Right renal cortex interstitium (tissue), 3 donors: ENCODE data around the gene ZCCHC7. TPM values are rescaled to one million over a fixed set of nuclear protein-coding genes. Genes with fewer than 3 reads are reported as not detected.
"Not testable (repeated sequence)": the region's sequence is repeated elsewhere in the genome, so short reads cannot be mapped to it uniquely, and the experiment has no call there.

Experiments
- DNase-seq, 3 donors: peaks; one replicate each; pipeline ENCODE4 v3.0.0-alpha.2; 2013; ENCODE audit warnings: low read depth in 3 of 3, low spot score in 2 of 3
- polyA plus RNA-seq, 3 donors: library from polyadenylated mRNA; unstranded; fragments of 120-200 nt; gene quantifications; one replicate each; pipeline ENCODE4 v1.2.1, GENCODE V29; 2013; ENCODE audit not compliant: insufficient read length in 3 of 3

ZCCHC7 gene
- polyA plus RNA-seq, 3 donors, result 23.2 to 27.6 (median 27.2) TPM

DNA sequence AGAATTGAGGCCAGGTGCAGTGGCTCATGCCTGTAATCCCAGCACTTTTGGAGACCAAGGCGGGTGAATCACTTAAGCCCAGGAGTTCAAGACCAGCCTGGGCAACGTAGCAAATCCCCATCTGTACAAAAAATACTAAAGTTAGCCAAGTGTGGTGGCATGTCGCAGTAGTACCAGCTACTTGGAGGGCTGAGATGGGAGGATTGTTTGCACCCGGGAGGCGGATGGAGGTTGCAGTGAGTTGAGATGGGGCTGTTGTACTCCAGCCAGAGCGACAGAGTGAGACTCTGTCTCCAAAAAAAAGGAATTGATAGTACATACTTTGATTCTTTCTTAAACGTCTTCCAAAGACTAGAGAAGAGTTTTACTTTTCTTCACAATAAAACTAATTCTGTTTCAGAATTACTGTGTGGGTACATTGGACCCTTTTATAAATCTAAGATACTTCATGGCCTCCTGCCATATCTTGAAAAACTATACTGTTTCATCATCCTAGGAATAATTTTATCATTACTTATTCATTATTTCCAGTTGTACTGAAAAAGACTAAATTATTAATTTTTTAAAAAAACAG, 170.1 kb downstream of the ZCCHC7 start:
- no peak for DNase-seq

DNA sequence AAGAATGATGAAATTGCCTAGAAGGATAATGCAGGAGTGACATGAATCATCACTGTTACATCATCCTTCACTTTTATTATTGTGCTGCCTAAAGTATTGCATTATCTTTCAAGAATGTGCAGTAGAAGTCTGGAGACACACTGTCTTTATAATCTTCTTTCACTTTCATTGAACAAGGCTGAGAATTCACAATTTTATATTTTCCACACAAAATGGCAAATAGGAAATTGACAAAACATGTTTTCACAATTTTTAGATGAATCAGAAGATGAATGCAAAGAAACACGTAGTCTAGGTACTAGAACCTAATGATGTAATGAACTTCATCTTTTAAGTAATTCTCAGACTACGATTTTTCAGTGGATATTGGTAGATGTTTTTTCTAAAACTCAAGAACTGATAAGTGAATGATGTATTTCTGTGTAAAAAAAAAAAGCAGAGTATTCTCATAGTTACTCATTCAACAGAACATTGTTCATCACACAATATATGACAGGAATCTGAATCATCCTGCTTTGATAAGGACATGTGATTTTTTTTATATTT, 170.6 kb downstream of the ZCCHC7 start:
- no peak for DNase-seq

DNA sequence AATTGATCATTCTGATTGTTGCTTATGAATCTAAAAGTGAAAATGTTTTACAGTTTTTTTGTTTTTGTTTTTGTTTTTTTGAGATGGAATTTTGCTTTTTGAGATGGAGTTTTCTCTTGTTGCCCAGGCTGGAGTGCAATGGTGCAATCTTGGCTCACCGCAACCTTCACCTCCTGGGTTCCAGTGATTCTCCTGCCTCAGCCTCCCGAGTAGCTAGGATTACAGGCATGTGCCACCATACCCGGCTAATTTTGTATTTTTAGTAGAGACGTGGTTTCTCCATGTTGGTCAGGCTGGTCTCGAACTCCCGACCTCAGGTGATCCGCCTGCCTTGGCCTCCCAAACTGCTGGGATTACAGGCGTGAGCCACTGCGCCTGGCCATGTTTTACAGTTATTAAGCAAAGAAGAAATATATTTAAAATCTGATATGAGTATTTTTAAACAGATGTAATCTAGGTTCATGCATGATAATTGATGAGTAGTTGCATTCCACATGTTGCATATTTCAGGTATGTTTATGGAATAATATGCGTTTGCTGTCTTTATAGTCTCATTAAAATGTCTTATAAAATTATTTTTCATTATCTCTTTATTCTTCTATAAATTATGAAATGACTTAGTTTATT, 171.4 kb downstream of the ZCCHC7 start:
- not testable (repeated sequence) for DNase-seq

DNA sequence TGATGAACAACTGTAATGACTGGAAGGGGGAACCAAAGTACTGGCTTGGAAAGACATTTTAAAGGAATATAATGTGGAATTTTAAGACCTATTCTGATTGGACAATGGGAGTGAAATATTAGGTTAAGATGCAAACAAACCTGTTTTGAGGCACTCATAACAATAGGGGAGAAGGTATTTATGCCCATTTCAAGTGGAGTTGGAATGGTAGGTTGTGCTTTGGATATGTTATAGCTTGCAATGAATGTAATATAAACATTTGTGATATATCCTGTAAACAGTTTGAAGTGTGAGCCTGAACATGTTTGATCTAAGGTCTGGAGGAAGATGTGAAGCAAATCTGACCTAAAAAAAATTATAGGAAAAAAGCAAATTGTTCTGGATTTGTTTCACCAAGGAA, 172.5 kb downstream of the ZCCHC7 start:
- DNase-seq, result no peak

DNA sequence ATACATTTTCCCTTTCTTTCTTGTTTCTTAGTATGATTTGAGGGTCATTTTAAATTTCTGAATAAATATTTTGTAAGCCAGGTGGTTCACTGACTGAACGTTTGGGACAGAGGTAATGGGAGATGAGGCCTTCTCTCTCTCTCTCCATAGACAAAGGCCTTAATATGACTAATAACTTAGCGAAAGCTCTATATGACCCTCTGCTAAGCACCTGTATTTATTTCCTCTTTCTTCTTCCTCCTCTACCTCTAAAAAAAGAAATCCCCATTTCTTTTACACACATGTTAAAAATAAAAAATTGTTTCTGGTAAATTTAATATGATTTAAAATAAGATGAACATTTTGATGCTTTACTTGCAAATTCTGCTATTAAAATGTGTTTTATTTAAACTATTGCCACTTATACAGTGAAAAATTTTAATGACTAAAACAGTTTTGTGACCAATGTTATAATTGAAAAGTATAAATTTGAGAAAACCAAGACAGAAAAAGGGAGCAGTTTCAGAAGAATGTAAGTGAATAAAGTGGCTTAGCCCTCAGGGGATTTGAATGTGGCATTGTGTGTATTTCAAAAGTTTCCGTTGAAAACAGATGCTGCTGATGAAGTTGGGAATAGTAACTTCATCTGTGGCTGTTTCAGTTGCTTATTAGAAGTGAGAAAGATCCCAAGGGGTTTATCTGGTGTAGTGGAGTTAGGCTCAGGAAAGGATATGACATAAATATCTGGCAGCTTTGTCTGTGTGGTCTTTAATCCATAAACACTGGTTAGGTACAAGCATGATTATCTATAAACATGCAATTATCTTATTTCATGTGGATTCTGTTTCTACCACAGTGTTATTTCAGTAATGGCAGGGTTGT, 173.5 kb downstream of the ZCCHC7 start:
- no peak for DNase-seq

DNA sequence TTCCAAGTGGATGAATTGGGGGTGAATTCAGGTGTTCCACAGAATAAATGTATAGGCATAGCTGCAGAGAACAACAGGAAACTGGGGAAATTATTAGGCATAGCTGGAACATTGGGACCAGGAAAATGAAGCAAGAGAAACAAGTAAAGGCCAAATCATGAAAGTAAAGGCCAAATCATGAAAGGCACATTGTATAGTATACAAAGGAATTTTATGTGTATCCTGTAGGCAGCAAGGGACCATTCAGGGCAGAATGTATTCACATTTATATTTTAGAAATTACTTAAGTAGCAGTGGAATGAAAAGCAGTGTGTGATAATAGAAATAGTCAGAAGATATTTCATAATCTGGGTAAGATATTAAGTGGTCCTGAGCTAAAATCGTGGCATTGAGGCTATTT, 174.8 kb downstream of the ZCCHC7 start:
- no peak for DNase-seq

DNA sequence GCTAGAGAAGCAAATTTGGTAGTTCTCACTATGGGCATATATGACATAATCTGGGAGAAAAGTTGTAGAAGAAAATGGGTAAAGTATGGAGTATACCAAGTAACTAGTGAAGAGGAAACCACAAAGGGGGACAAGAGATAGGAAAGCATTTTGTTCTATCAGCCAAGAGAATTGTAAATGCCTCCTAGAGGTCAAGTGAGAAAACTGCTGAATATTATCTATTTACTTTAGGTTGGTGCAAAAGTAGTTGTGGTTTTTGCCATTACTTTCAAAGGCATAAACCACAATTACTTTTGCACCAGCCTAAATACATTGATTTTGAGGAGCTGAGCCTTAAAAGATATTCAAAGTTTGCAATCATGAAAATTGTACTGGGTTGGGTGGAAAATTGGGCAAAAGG, 175.4 kb downstream of the ZCCHC7 start:
- DNase-seq, result no peak

DNA sequence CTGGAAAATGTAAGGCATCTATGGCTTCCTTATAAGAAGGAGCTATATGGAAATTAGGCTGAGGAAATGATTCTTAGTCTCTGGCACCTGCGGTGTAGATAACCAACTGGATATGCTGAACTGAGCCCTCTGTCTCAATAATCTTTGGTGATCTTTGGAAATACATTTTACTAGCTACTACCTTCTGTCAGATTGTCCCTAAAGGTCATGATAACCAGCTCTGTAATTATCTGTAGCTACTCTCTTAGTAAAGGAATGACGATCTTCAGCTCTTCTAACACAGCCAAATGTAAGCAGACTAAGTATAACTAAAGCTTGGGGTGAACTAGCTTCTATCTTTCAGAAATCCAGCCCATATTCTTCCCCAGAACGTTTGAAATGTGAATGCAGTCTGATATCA, 177.2 kb downstream of the ZCCHC7 start:
- DNase-seq, result no peak

DNA sequence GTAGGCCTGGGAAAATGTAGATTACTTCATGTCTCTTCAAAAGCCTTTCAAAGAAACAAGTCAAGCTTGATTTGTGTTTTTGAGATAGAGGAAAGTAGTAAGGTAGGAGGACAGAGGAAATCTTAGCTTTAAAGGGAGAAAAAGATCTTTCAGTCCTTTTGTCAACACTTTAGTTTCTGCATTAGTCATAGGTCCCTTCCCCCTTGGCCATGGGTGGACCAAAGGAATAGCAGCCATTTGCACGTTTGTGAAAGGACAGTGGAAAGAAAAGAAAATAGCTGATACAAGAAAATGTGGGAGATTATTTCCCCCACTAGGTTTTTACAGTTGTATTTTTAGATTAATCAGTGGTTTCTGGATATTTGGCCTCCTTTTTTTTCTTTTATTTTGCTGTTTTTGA, 180.2 kb downstream of the ZCCHC7 start:
- no peak for DNase-seq

DNA sequence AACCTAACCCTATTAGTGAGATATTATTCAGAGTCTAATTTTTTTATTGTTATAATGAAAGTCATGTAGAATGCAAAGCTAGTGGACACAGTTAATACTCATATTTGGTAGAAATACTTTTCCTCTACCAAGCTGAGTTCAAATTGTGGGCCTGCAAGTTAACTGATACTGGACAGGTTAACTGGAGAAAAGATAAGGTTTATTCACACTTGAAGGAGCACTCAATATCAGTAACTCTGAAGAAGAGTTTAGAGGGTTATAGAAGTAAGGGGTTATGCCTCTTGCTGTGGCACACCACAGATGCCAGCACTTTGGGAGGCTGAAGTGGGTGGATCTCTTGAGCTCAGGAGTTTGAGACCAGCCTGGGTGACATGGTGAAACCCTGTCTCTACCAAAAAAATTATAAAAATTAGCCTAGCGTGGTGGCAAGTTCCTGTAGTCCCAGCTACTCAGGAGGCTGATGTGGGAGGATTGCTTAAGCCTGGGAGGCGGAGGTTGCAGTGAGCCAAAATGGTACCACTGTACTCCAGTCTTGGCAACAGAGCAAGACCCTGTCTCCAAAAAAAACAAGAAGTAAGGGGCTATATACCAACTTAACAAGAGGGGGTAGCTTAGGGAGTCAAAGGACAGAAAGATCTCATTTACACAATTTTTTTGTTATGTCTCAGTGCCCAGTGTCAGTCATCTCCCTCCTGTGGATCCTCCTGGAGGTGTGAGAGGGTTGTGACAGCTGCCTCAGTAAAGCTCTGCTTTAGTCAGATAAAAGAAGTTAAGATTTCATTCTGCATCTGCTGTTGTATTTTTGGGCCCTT, 180.9 kb downstream of the ZCCHC7 start:
- no peak for DNase-seq

DNA sequence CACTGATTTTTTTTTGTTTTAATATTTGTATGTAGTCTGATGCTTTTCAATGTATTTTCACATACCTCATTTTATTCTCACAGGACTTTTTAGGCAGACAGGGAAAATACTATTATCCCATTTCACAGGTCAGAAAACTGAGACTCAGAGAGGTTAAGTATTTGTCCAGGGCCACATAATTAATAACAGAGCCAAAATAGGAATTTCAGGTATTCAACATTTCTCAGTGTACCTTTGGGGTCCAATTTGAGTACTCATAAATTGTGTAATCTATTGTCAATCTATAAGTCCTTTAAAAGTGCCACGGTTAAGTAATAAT, 181.4 kb downstream of the ZCCHC7 start:
- DNase-seq, result no peak

DNA sequence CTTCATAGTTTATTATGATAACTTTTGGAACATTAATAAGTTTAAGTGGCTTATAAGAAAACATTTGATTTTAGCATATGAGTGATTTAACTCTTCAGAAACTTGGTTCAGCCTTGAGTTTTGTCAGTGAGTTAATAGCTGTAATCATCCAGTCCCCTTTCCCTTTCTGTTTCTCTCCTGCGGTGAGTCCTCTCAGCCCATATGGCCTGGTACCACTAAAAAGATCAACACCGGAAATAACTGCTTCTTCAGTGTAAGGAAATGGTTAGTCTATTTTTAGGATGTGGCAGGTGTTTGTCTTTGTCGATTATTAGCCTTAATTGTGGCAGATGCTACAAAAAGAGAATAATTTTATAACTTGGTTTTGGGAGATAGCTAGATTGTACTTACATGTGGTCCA, 181.9 kb downstream of the ZCCHC7 start:
- no peak for DNase-seq

DNA sequence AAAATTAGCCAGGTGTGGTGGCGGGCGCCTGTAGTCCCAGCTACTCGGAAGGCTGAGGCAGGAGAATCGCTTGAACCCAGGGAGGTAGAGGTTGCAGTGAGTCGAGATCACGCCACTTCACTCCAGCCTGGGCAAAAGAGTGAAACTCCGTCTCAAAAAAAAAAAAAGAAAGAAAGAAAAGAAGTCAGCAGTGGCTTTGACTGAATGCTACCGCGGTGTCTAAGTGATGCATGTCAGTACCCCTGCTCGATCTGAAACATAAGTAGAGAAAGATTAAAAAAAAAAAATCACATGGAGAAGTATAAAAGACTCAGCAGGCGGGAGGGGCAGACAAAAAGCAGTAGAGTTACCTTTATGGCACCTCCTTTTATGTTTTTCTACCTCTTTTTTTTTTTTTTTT, 182.9 kb downstream of the ZCCHC7 start:
- DNase-seq, result not testable (repeated sequence)

DNA sequence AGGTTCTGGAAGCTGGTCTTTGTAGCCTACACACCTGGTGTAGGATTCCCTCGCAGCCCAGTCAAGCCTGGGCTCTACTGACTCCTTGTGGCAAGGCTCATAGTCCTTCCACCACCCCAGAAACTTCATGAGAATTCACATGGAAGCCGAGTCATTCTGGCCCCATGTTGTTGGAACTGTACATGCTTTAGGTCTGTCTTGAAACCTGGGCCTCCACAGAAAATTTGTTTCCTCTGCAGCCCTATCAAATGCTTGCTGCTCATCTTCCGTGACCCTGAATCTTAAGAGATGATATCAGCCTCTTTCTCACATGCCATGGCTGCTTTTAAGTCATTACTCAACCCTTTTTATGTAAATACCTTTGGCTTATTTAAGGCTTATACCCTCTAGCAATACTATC, 188.8 kb downstream of the ZCCHC7 start:
- DNase-seq, result no peak

DNA sequence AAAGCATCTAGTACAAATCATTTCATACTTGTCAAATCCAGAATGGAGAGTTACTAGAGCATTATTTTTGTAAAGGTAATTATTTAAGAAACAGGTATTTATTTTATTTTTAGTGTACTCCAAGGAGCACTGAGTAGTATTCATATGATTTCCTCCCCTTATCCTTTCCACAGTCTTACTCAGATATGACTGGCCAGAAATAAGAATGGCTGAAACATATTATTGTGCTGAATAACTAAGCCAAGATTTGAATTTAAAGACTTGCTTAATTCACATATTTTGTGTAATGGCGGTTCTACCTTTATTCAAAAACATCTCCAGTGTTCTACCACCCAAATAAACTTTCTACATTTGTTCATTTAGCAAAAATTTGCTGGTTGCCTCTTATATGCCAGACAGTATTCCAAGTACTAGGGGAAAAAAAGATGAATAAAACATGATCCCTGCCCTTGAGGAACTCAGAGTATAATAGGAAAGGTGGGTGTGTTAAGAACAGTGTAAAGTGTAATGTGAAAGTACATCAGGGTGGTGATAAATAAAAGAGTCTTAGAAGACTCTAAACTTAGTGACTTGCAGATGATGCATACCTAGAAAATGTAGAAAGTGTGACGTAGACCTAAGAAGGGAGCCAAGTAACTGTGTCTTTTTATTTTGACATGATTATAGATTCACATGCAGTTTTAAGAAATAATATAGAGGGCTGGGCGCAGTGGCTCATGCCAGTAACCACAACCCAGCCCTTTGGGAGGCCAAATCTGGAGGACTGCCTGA, 191.7 kb downstream of the ZCCHC7 start:
- no peak for DNase-seq

DNA sequence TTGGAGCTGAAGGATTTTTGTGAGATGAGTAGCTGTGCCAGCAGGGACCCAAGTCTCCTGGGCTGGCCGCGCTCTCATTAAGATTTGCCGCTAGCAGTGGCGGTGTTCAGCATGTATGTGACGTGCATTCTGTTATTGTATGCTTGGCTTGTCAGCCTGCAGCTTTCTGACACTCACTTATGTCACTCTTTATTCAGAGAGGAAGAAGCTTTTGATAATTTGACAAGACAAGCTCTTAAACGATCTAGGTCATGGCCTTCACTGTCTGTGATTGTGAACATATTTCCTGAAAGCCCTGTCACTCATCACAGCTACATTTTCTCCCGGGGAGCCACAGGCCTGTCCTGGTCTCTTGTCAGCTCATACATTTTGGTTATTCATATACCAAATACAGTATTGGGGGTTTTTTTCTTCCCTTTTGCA, 203.9 kb downstream of the ZCCHC7 start:
- DNase-seq, result no peak

DNA sequence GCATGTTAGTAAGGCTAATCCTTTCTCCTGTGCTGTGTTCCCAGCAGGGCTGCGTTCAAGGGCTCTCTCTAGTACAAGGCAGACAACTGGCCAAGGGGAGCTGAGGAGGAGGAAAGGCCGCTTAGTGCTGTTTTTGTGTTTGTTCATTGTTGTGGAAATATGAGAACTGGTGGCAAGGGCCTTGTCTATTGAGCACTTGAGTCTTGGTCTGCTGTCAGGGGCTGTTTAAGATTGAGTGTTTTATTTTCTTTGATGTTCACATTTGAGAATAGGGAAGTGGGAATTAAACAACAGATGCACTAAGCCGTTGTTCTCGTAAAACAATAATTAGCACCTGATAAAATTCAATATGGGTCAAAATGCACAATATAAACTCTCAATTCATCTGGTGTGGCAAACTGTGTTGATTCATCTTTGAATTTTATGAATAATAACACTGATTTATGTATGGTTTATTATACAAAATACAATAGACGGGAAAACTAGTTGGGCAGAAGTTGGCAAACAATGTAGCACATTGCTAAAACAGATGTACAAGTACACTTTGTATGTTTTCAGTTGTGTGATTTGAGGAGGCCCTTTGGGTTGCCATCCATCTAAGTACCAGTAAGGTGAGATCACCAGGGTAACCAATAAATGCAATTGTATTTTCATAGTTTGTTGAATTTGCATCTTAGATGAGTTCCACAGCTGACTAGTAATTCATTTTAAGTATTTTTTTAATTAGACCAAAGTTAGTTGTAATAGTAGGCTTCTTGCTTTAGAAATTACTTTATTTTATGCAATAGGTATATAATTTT, 204.5 kb downstream of the ZCCHC7 start:
- DNase-seq, result no peak

DNA sequence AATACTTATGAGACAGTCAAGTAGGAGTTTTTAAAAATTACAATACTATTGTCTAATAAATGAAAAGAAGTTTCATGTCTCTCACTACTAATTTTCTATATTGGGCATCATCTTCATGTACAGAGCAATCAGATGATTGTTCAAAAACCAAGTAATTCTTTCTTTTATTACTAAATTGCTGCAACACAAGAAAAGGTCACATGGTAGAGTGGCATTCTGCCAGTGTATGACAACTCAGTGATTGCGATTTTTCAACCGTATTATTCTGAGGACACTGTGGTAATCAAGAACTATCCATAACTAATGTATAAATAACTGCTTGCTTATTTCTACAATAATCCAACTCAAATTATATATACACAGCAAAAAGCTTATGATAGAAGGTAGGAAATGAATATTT, 205.4 kb downstream of the ZCCHC7 start:
- DNase-seq, result no peak

DNA sequence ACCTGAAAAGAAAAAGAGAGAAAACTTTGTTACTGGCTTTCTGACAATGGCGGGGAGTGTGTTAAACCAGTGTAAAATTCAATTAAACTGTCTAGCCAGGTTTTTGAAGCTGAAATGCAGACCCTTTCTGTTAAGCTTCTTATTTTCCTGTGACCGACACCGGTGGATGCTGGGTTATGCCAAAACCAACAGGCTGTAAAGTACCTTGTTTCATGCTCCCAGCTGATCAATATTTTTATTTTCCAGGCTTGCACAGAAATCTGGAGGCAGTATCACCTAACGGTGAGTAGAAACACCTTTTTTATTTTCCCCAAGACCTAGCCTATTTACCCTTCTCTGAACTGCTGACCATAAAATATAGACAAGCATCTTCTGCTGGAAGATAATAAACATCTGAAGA, 207.2 kb downstream of the ZCCHC7 start:
- no peak for DNase-seq
